Nephron progenitor cell (in vitro differentiated cells): Measurements from ENCODE around the gene AIF1.
A peak's percentile ranks its signal among the peaks of the same experiment; 100 is the strongest.
"Not testable (repeated sequence)": the region's sequence is repeated elsewhere in the genome, so short reads cannot be mapped to it uniquely, and the experiment has no call there.

Experiments
- DNase-seq: peaks from one replicate; pipeline ENCODE4 v3.0.0; 2021
- H3K27ac Mint-ChIP-seq: 2 replicates; pipeline ENCODE4 v1.8.0; 2021; ENCODE audit warnings: mild to moderate bottlenecking, moderate library complexity, mixed read lengths
- H3K27me3 Mint-ChIP-seq: 2 replicates; pipeline ENCODE4 v1.8.0; 2021; ENCODE audit warnings: mild to moderate bottlenecking, low read depth, mixed read lengths; ENCODE audit not compliant: poor library complexity
- H3K36me3 Mint-ChIP-seq: 2 replicates; pipeline ENCODE4 v1.8.0; 2021; ENCODE audit warnings: low read depth, mixed read lengths
- H3K4me1 Mint-ChIP-seq: 2 replicates; pipeline ENCODE4 v1.8.0; 2021; ENCODE audit warnings: mixed read lengths
- H3K4me3 Mint-ChIP-seq: 2 replicates; pipeline ENCODE4 v1.8.0; 2021; ENCODE audit warnings: mild to moderate bottlenecking, moderate library complexity, mixed read lengths
- H3K9me3 Mint-ChIP-seq: 2 replicates; pipeline ENCODE4 v1.8.0; 2021; ENCODE audit warnings: mild to moderate bottlenecking, moderate library complexity, mixed read lengths
- TF ChIP-seq, protein P1 (sequence below): fragments of 200-600 bp; sonication (generic); IDR thresholded peaks from 2 replicates; pipeline ENCODE4 v1.5.0; 2021; ENCODE audit warnings: antibody characterized with exemption

AIF1 gene

GRCh38 chr6:31586599-31587281, 28.3 kb upstream of the AIF1 start:
- DNase-seq = no peak
- TF ChIP-seq, protein P1, sequence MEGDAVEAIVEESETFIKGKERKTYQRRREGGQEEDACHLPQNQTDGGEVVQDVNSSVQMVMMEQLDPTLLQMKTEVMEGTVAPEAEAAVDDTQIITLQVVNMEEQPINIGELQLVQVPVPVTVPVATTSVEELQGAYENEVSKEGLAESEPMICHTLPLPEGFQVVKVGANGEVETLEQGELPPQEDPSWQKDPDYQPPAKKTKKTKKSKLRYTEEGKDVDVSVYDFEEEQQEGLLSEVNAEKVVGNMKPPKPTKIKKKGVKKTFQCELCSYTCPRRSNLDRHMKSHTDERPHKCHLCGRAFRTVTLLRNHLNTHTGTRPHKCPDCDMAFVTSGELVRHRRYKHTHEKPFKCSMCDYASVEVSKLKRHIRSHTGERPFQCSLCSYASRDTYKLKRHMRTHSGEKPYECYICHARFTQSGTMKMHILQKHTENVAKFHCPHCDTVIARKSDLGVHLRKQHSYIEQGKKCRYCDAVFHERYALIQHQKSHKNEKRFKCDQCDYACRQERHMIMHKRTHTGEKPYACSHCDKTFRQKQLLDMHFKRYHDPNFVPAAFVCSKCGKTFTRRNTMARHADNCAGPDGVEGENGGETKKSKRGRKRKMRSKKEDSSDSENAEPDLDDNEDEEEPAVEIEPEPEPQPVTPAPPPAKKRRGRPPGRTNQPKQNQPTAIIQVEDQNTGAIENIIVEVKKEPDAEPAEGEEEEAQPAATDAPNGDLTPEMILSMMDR = no peak
- Mint-ChIP-seq H3K27me3 (peaks cover 20% of the 10 kb centered on the region), H3K27ac (no peak overlapping the region), H3K4me1 (peaks cover 40% of the 10 kb centered on the region), H3K9me3 (no peaks in the 10 kb centered on the region), H3K36me3 (no peaks in the 10 kb centered on the region), H3K4me3 (no peak overlapping the region)

GRCh38 chr6:31587791-31588777, 26.9 kb upstream of the AIF1 start:
- Mint-ChIP-seq H3K27me3 (peaks cover 7% of the 10 kb centered on the region), H3K4me3 (no peak overlapping the region), H3K4me1 (peaks cover 32% of the 10 kb centered on the region), H3K9me3 (no peaks in the 10 kb centered on the region), H3K27ac (no peak overlapping the region), H3K36me3 (no peaks in the 10 kb centered on the region)
- no peak for DNase-seq
- TF ChIP-seq, protein P1 = no peak

GRCh38 chr6:31588871-31589650, 26.0 kb upstream of the AIF1 start:
- peak overlapping the region; percentile 14 for H3K27ac Mint-ChIP-seq
- TF ChIP-seq, protein P1 = no peak

GRCh38 chr6:31590691-31591090, 24.3 kb upstream of the AIF1 start:
- H3K4me3 Mint-ChIP-seq, H3K27me3 Mint-ChIP-seq: not testable (repeated sequence)

More at GRCh38 chr6:31588871-31589650, 26.0 kb upstream of the AIF1 start:
- Mint-ChIP-seq H3K4me1 (peaks cover 32% of the 10 kb centered on the region), H3K9me3 (no peaks in the 10 kb centered on the region), H3K4me3 (no peak overlapping the region), H3K36me3 (no peaks in the 10 kb centered on the region), H3K27me3 (peaks cover 5% of the 10 kb centered on the region)
- DNase-seq = no peak

DNA sequence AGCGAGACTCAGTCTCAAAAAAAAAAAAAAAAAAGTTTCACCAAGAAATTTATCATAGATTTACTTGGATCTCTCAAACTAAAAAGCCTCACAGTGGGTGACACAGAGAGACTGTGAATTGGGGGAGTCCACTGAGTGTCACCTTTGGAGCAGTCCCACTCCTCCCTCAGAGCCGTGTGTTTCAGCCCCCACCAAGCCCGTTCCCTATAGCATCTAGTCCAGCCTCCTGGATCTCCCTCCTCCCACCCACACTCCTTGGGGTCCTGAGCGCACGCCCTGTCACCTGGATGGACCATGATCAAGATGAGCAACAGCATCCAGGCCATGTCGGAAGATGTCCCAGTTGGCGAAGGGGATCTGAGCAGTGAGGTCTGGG, 22.6 kb upstream of the AIF1 start:
- TF ChIP-seq, protein P1 = no peak
- no peak overlapping the region for H3K4me3 Mint-ChIP-seq
- no peak for DNase-seq
- H3K27me3 Mint-ChIP-seq = peaks cover 10% of the 10 kb centered on the region
- no peak overlapping the region for H3K27ac Mint-ChIP-seq
- H3K4me1 Mint-ChIP-seq = peaks cover 18% of the 10 kb centered on the region
- H3K36me3 Mint-ChIP-seq = no peaks in the 10 kb centered on the region
- H3K9me3 Mint-ChIP-seq = peaks cover 5% of the 10 kb centered on the region

More at GRCh38 chr6:31590691-31591090, 24.3 kb upstream of the AIF1 start:
- not testable (repeated sequence) for H3K9me3 Mint-ChIP-seq, H3K36me3 Mint-ChIP-seq, DNase-seq, H3K27ac Mint-ChIP-seq
- peaks cover 30% of the 10 kb centered on the region for H3K4me1 Mint-ChIP-seq

- Mint-ChIP-seq H3K36me3 (no peaks in the 10 kb centered on the region), H3K9me3 (peaks cover 5% of the 10 kb centered on the region)
Measured at GRCh38 chr6:31597006-31597405, 18.0 kb upstream of the AIF1 start.

More at GRCh38 chr6:31597006-31597405, 18.0 kb upstream of the AIF1 start:
- peaks cover 18% of the 10 kb centered on the region for H3K27me3 Mint-ChIP-seq
- H3K27ac Mint-ChIP-seq = no peak overlapping the region
- TF ChIP-seq, protein P1 = peak; percentile 42
- no peak overlapping the region for H3K4me3 Mint-ChIP-seq
- no peak for DNase-seq
- peaks cover 14% of the 10 kb centered on the region for H3K4me1 Mint-ChIP-seq
